CD14-positive monocyte (primary cell): ENCODE measurements around the gene TPK1. TPM values are rescaled to one million over a fixed set of nuclear protein-coding genes. Genes with fewer than 3 reads are reported as not detected.

ENCODE experiments used
- DNase-seq, 3 donors: peaks; one replicate each; pipeline ENCODE4 v3.0.0-alpha.2; 2011 to 2022
- H2AFZ ChIP-seq: 2 replicates; pipeline ENCODE4 v1.6.0; 2012; ENCODE audit warnings: mild to moderate bottlenecking, low read depth, low read length, inconsistent platforms; ENCODE audit not compliant: insufficient read depth, poor library complexity, severe bottlenecking
- H3K27ac ChIP-seq, 2 donors: 1 replicate in 1 of 2; 2 replicates in 1 of 2; pipeline ENCODE4 v1.5.1; 2012 to 2013; ENCODE audit warnings: low read length in 2 of 2, control low read depth in 1 of 2, inconsistent platforms in 1 of 2, low read depth in 1 of 2, mild to moderate bottlenecking in 1 of 2
- H3K27me3 ChIP-seq, 2 donors: one replicate each; pipeline versions ENCODE4 v1.6.0 to v1.6.1; 2011 to 2013; ENCODE audit warnings: low read length in 2 of 2; ENCODE audit not compliant: control insufficient read depth in 2 of 2, insufficient read depth in 2 of 2
- H3K36me3 ChIP-seq, 2 donors: replicated peaks in 1 of 2; 1 replicate in 1 of 2; 2 replicates in 1 of 2; pipeline versions ENCODE4 v1.5.1 to v1.6.1; 2012 to 2013; ENCODE audit warnings: low read length in 2 of 2, control low read depth in 1 of 2, inconsistent platforms in 1 of 2, mild to moderate bottlenecking in 1 of 2; ENCODE audit not compliant: insufficient read depth in 2 of 2, control insufficient read depth in 1 of 2
- H3K4me1 ChIP-seq, 2 donors: 1 replicate in 1 of 2; 2 replicates in 1 of 2; pipeline versions ENCODE4 v1.5.1 to v1.6.1; 2012 to 2013; ENCODE audit warnings: low read length in 2 of 2, control low read depth in 1 of 2, inconsistent platforms in 1 of 2, mild to moderate bottlenecking in 1 of 2, moderate library complexity in 1 of 2; ENCODE audit not compliant: insufficient read depth in 2 of 2, control insufficient read depth in 1 of 2
- H3K4me2 ChIP-seq: replicated peaks from 2 replicates; pipeline ENCODE3; 2012; ENCODE audit warnings: low read length, moderate library complexity, mild to moderate bottlenecking; ENCODE audit not compliant: poor library complexity, severe bottlenecking; ENCODE audit errors: extremely low read depth
- H3K4me3 ChIP-seq, 3 experiments: fragments of 200-600 bp in 1 of 3; sonication (generic) in 1 of 3; replicated peaks in 1 of 3; 1 replicate in 2 of 3; 2 replicates in 1 of 3; pipeline ENCODE4 v1.5.1; 2011 to 2013; ENCODE audit warnings: low read length in 3 of 3, mild to moderate bottlenecking in 3 of 3, control low read depth in 2 of 3, low read depth in 2 of 3, inconsistent platforms in 1 of 3, moderate library complexity in 1 of 3
- H3K79me2 ChIP-seq: 2 replicates; pipeline ENCODE4 v1.6.0; 2012; ENCODE audit warnings: mild to moderate bottlenecking, control low read depth, inconsistent platforms, low read length, moderate library complexity; ENCODE audit not compliant: insufficient read depth
- H3K9ac ChIP-seq: 2 replicates; pipeline ENCODE4 v1.6.0; 2017; ENCODE audit warnings: low read length, mild to moderate bottlenecking; ENCODE audit not compliant: insufficient read depth, poor library complexity, severe bottlenecking
- H3K9me3 ChIP-seq, 2 donors: replicated peaks in 1 of 2; 1 replicate in 1 of 2; 2 replicates in 1 of 2; pipeline versions ENCODE4 v1.5.1 to v1.6.1; 2012 to 2013; ENCODE audit warnings: low read length in 2 of 2, control low read depth in 1 of 2; ENCODE audit not compliant: control insufficient read depth in 1 of 2, insufficient read depth in 1 of 2
- H4K20me1 ChIP-seq: 2 replicates; pipeline ENCODE4 v1.6.0; 2012; ENCODE audit warnings: mild to moderate bottlenecking, low read length, control low read depth, moderate library complexity; ENCODE audit not compliant: insufficient read depth
- H3K27ac Mint-ChIP-seq, 7 donors: one replicate each; pipeline ENCODE4 v1.8.0; 2020; ENCODE audit warnings: mild to moderate bottlenecking in 7 of 7, mixed read lengths in 7 of 7, moderate library complexity in 6 of 7, inconsistent platforms in 2 of 7
- H3K27me3 Mint-ChIP-seq, 3 donors: one replicate each; pipeline ENCODE4 v1.8.0; 2021 to 2022; ENCODE audit warnings: low read depth in 3 of 3, mild to moderate bottlenecking in 3 of 3, mixed read lengths in 3 of 3, moderate library complexity in 3 of 3, inconsistent platforms in 1 of 3
- H3K36me3 Mint-ChIP-seq, 2 donors: one replicate each; pipeline ENCODE4 v1.8.0; 2020; ENCODE audit warnings: mixed read lengths in 2 of 2, inconsistent platforms in 1 of 2, mild to moderate bottlenecking in 1 of 2
- H3K4me1 Mint-ChIP-seq: one replicate; pipeline ENCODE4 v1.8.0; 2020; ENCODE audit warnings: mild to moderate bottlenecking, mixed read lengths
- H3K4me3 Mint-ChIP-seq, 2 donors: one replicate each; pipeline ENCODE4 v1.8.0; 2020; ENCODE audit warnings: mild to moderate bottlenecking in 2 of 2, mixed read lengths in 2 of 2, moderate library complexity in 1 of 2
- H3K9me3 Mint-ChIP-seq, 7 donors: one replicate each; pipeline ENCODE4 v1.8.0; 2020 to 2022; ENCODE audit warnings: mixed read lengths in 7 of 7, mild to moderate bottlenecking in 6 of 7, moderate library complexity in 6 of 7, inconsistent platforms in 2 of 7
- CTCF ChIP-seq: fragments of 200-600 bp; IDR thresholded peaks from one replicate; pipeline ENCODE4 v1.8.0; 2022; ENCODE audit warnings: antibody characterized with exemption, mild to moderate bottlenecking
- WGBS: methylation state at CpG from one replicate; pipeline ENCODE4 v1.1.5; 2013; ENCODE audit warnings: missing lambda C conversion rate; ENCODE audit not compliant: insufficient coverage; 5-methylcytosine and 5-hydroxymethylcytosine counted together
- intact Hi-C, 2 donors: fragments of 100-400 bp; cut with micrococcal nuclease; formaldehyde crosslinking; loops; one replicate each; pipeline versions ENCODE4 v1.15.0 to v1.15.1; 2023
- polyA plus RNA-seq, 3 donors: library from polyadenylated mRNA; depleted of rRNA in 1 of 3; unstranded in 2 of 3; stranded (reverse) in 1 of 3; fragments of 300-500 nt in 2 of 3; fragments of >200 nt in 1 of 3; fragmentation: Illumina TruSeq in 2 of 3; gene quantifications; 1 replicate in 2 of 3; 2 replicates in 1 of 3; pipeline ENCODE4 v1.2.3, GENCODE V29; 2012 to 2021

Gene TPK1
- polyA plus RNA-seq, 3 donors = 18.9 to 33.8 (median 33.1) TPM

GRCh38 chr7:144822223-144822622 lies 13.6 kb downstream of the TPK1 start:
- Histone ChIP-seq H3K27me3 (no peaks in the 10 kb centered on the region), H3K27ac (no peak overlapping the region), H3K9me3 (no peaks in the 10 kb centered on the region), H3K4me1 (no peaks in the 10 kb centered on the region), H3K36me3 (no peaks in the 10 kb centered on the region), H3K79me2 (no peaks in the 10 kb centered on the region), H4K20me1 (peaks cover 4% of the 10 kb centered on the region), H3K4me3 (no peak overlapping the region), H2AFZ (no peak overlapping the region), H3K9ac (no peak overlapping the region), H3K4me2 (no peak overlapping the region)
- Mint-ChIP-seq H3K4me3 (no peak overlapping the region), H3K9me3 (peaks cover 0 to 2% (median 0%) of the 10 kb centered on the region in 7 donors), H3K27ac (no peak overlapping the region), H3K36me3 (peaks cover 2 to 5% of the 10 kb centered on the region in 2 donors), H3K27me3 (peaks cover 0 to 2% (median 0%) of the 10 kb centered on the region in 3 donors), H3K4me1 (peaks cover 6% of the 10 kb centered on the region)
- no peak for DNase-seq
- TF ChIP-seq CTCF = no peak
- 100% methylated on average over 2 of the region's 3 CpGs for WGBS
- intact Hi-C loops = no loop called here

GRCh38 chr7:144821067-144821466 lies 14.8 kb downstream of the TPK1 start:
- intact Hi-C loops = no loop called here
- H3K27ac Mint-ChIP-seq = no peak overlapping the region
- Histone ChIP-seq H3K4me1 (no peaks in the 10 kb centered on the region), H3K9ac (no peak overlapping the region), H3K4me3 (no peak overlapping the region), H4K20me1 (peaks cover 4% of the 10 kb centered on the region), H3K4me2 (no peak overlapping the region), H3K36me3 (no peaks in the 10 kb centered on the region), H3K79me2 (no peaks in the 10 kb centered on the region), H3K9me3 (no peaks in the 10 kb centered on the region), H3K27me3 (no peaks in the 10 kb centered on the region), H2AFZ (no peak overlapping the region), H3K27ac (no peak overlapping the region)
- no peak for DNase-seq
- H3K4me3 Mint-ChIP-seq = no peak overlapping the region
- peaks cover 2 to 4% of the 10 kb centered on the region in 2 donors for H3K36me3 Mint-ChIP-seq
- peaks cover 6% of the 10 kb centered on the region for H3K4me1 Mint-ChIP-seq
- no peak for TF ChIP-seq CTCF
- peaks cover 0 to 2% (median 0%) of the 10 kb centered on the region in 3 donors for H3K27me3 Mint-ChIP-seq
- no CpG with 5 or more reads among the region's 4 CpGs for WGBS
- H3K9me3 Mint-ChIP-seq = no peaks in the 10 kb centered on the region
